Astrocyte (in vitro differentiated cells and primary cell): ENCODE data around the gene TPGS1.

Experiments
- CTCF ChIP-seq: IDR thresholded peaks from 2 replicates; pipeline ENCODE4 v1.5.1; 2011; ENCODE audit warnings: low read depth, mild to moderate bottlenecking, inconsistent platforms, low read length, moderate library complexity; ENCODE audit not compliant: insufficient read depth
- EZH2 ChIP-seq: IDR thresholded peaks from 2 replicates; pipeline ENCODE4 v1.6.1; 2012; ENCODE audit warnings: mild to moderate bottlenecking, low read length, inconsistent platforms; ENCODE audit not compliant: insufficient read depth

- TF ChIP-seq CTCF (no peak), EZH2 (no peak)
These were observed 22.8 kb upstream of the TPGS1 start for GRCh38 chr19:484494-484893.
